Measurements from ENCODE around the gene FLNA.

DNA sequence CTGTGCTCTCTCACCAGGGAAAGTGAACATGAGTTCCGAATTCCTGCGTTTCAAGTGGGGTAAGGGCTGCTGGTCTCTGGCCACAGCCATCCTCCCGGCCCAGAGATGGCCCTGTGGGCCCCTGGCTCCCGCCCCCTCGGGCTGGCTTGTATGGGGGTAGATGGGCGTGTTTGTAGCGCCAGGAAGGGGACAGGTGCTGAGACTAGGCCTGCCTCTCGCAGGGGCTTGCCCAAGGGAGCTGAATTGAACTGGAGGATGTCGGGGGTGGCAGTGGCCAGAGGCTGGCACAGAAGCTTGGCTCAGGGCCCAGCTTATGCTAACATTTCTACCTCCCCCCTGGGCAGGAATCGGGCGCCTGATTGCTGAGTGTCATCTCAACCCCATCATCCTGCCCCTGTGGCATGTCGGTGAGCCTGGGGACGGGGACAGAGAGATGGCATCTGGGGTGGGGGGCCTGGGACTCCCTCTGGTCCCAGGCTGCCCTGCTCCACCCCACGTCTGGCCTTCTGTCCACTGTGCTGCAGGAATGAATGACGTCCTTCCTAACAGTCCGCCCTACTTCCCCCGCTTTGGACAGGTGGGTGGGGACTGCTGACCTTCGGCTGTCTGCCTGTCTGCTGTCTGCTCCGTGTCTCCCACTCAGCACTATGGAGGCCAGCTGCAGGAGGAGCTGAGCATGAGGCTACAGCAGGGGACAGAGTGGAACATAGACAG lies 45.4 kb upstream of the FLNA start:
- TF ChIP-seq EZH2 (IDR thresholded peaks at IDR 0.05; ENCODE audit: borderline replicate concordance, low read length), result no peak
- TF ChIP-seq, protein P1, sequence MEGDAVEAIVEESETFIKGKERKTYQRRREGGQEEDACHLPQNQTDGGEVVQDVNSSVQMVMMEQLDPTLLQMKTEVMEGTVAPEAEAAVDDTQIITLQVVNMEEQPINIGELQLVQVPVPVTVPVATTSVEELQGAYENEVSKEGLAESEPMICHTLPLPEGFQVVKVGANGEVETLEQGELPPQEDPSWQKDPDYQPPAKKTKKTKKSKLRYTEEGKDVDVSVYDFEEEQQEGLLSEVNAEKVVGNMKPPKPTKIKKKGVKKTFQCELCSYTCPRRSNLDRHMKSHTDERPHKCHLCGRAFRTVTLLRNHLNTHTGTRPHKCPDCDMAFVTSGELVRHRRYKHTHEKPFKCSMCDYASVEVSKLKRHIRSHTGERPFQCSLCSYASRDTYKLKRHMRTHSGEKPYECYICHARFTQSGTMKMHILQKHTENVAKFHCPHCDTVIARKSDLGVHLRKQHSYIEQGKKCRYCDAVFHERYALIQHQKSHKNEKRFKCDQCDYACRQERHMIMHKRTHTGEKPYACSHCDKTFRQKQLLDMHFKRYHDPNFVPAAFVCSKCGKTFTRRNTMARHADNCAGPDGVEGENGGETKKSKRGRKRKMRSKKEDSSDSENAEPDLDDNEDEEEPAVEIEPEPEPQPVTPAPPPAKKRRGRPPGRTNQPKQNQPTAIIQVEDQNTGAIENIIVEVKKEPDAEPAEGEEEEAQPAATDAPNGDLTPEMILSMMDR (IDR thresholded peaks at IDR 0.05; ENCODE audit: low read length), result no peak

All from OCI-LY1 (cell line).